Renal pelvis (tissue), 4 donors: ENCODE results near the gene CACNA2D3. TPM values are rescaled to one million over a fixed set of nuclear protein-coding genes. Genes with fewer than 3 reads are reported as not detected.

Experiments
- DNase-seq: peaks from one replicate; pipeline ENCODE4 v3.0.0-alpha.2; 2013
- polyA plus RNA-seq, 3 donors: library from polyadenylated mRNA; unstranded; fragments of 120-200 nt; gene quantifications; one replicate each; pipeline ENCODE4 v1.2.1, GENCODE V29; 2013; ENCODE audit not compliant: insufficient read length in 3 of 3

CACNA2D3 gene
- polyA plus RNA-seq, 3 donors = 1.3 to 1.7 (median 1.6) TPM

GRCh38 chr3:54800478-54800877, 678.1 kb downstream of the CACNA2D3 start:
- DNase-seq = no peak

GRCh38 chr3:54801977-54802376, 679.6 kb downstream of the CACNA2D3 start:
- no peak for DNase-seq

- DNase-seq = no peak
These were observed 688.0 kb downstream of the CACNA2D3 start for GRCh38 chr3:54810401-54810800.

GRCh38 chr3:54814224-54814623, 691.9 kb downstream of the CACNA2D3 start:
- no peak for DNase-seq

GRCh38 chr3:54817628-54818027, 695.3 kb downstream of the CACNA2D3 start:
- no peak for DNase-seq

- no peak for DNase-seq
These were observed 696.1 kb downstream of the CACNA2D3 start for GRCh38 chr3:54818486-54818885.

- no peak for DNase-seq
These were observed 696.6 kb downstream of the CACNA2D3 start for GRCh38 chr3:54818942-54819341.

- no peak for DNase-seq
These were observed 697.6 kb downstream of the CACNA2D3 start for GRCh38 chr3:54819946-54820345.

- no peak for DNase-seq
These were observed 699.9 kb downstream of the CACNA2D3 start for GRCh38 chr3:54822206-54822605.

- no peak for DNase-seq
These were observed 703.9 kb downstream of the CACNA2D3 start for GRCh38 chr3:54826251-54826691.

GRCh38 chr3:54827056-54827687, 704.8 kb downstream of the CACNA2D3 start:
- DNase-seq = no peak

GRCh38 chr3:54827776-54828175, 705.4 kb downstream of the CACNA2D3 start:
- no peak for DNase-seq

GRCh38 chr3:54830658-54831057, 708.3 kb downstream of the CACNA2D3 start:
- DNase-seq = no peak

GRCh38 chr3:54831112-54831511, 708.8 kb downstream of the CACNA2D3 start:
- DNase-seq = no peak

GRCh38 chr3:54832876-54833275, 710.5 kb downstream of the CACNA2D3 start:
- DNase-seq = no peak

GRCh38 chr3:54835701-54836100, 713.3 kb downstream of the CACNA2D3 start:
- DNase-seq = no peak

- peak; percentile 46 for DNase-seq
These were observed 714.5 kb downstream of the CACNA2D3 start for GRCh38 chr3:54836871-54837270.

GRCh38 chr3:54837964-54838363, 715.6 kb downstream of the CACNA2D3 start:
- DNase-seq = no peak

GRCh38 chr3:54841471-54841870, 719.1 kb downstream of the CACNA2D3 start:
- DNase-seq = no peak

- no peak for DNase-seq
These were observed 721.0 kb downstream of the CACNA2D3 start for GRCh38 chr3:54843352-54843751.

GRCh38 chr3:54844211-54844610, 721.9 kb downstream of the CACNA2D3 start:
- DNase-seq = no peak

GRCh38 chr3:54845011-54845410, 722.7 kb downstream of the CACNA2D3 start:
- DNase-seq = no peak

GRCh38 chr3:54845551-54845950, 723.2 kb downstream of the CACNA2D3 start:
- no peak for DNase-seq

- no peak for DNase-seq
These were observed 723.8 kb downstream of the CACNA2D3 start for GRCh38 chr3:54846119-54846518.
